Stimulated activated CD4-positive, alpha-beta T cell treated with anti-CD3 and anti-CD28 coated beads, Interleukin-4, amount 100 ng/mL, for 4 hours (primary cell): ENCODE measurements around the gene RAC3.

Experiments used
- DNase-seq, 2 experiments: peaks; one replicate each; pipeline ENCODE4 v3.0.0-alpha.2; 2020

RAC3 gene

DNA sequence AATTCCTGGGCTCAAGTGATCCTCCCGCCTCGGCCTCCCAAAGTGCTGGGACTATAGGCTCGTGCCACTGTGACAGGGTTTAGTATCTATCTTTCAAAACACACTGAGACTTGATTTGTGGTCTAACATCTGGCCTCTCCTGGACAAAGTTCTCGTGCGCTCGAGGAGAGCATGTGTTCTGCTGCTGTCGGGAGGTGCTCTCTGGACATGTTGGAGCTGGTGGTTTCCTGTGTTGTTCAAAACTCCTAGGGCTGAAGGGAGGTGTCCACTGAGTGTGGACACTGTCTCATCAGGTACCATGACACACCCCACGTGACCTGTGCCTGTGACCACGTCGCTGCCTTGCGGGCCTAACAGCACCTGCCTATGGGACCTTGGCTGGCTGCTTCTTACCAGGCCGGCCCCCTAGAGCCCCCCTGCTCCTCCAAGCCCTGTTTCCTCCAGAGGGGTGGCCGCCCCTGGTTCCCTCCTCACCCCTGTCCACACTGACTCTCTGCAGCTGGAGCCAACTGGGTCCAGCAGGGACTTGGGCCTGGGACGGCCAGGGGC lies 14.5 kb downstream of the RAC3 start:
- no peak for DNase-seq

DNA sequence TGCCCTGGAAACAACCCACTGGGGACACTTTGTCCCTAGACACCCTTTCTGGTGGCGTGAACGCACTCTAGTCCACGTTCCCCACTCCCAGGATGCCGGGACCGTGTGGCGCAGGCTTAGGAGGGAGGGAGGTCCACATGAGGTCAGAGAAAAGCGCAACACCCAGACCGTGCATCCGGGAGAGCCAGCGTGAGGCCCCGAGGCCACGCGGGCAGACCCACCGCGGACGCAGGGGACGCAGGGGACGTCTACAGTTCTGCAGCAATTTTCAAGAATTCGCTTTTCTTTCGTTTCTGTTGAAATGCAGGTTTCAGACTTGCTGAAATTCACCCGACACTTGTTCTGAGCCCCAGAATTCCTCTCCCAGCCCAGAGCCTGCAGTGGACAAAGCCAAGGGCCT lies 15.4 kb downstream of the RAC3 start:
- no peak for DNase-seq

DNA sequence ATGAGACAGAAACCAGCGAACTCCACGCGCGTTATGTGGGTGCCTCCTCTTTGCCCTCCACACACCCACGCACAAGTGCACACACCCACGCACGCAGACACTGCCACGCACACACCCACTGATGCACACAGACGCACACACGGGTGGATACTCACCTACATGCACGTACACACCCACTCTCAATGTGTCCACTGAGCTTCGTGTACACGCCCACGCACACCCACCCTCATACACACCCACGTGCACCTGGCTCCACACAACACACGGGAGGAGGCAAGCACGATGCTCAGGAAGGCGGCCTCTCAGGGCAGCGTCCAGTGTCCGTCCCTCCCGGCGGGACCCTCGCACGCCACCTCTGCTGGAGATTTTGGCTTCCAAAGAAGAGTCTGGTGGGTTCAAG lies 15.9 kb downstream of the RAC3 start:
- peak in 1 of 2 experiments; percentile 26 for DNase-seq

DNA sequence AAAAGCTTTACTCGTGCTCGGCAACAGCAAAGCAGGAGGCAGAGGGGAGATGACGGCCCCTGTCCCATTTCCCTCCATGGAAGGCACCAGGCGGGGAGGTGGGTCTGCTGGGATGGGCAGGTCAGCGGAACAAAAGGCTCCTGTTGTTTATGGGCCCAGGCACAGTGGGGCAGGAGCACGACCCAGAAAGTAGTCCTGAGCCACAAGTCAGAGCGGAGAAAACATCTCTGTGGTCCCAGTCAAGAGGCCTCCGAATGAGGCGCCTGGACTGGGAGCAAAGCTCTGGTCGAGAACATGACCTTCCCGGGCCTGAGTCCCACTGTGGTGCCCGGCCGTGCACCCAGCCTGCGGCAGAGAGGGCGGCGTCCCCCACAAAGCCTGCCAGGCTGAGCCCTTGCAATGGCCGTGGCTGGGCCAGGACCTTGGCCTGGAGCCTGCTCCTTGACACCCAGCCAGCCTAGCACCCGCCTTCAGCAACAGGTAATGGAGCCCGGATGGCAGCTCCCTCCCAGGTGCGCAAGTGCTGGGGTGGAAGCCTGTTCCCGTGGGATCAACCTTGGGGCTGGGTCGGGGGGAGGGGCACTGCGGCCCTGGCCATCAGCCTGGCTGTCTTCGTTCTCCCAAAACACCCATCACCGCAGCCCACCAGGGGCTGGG lies 16.6 kb downstream of the RAC3 start:
- no peak for DNase-seq

DNA sequence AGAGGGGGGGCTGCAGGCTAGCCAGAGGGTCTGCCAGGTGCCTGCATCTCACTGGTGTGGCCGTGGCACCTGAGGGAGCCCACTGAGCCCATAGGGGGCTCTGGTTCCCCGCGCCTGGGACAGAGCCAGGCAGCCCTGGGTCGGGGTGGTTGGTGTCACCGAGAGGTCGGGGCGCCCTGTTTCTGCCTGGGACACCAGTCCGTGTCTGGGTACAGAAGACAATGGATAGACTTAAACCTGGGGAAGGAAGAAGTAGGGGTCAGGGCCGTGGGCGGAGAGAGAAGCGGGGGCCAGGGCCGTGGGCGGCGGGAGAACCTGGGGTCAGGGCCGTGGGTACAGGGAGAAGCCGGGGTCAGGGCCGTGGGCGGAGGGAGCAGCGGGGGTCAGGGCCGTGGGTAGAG lies 17.1 kb downstream of the RAC3 start:
- DNase-seq, result no peak

DNA sequence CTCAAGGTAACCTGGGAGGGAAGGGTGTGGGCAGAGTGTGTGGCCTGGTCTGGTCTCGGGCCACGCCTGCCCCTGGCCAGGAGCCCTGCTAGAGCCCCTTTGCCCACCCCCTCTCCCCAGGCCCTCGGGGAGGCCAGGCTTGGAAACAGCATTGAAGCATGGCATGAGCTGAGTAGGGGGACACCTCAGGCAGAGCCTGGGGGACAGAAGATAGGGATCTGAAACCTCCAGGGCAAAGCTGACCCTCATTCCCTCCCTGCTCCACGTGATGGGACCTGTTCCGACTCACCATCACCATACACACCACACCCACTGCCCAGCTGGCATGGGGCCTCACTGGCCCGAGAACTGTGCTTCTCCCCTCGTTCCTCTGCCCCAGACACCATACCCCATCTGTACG lies 17.6 kb downstream of the RAC3 start:
- DNase-seq, result no peak

DNA sequence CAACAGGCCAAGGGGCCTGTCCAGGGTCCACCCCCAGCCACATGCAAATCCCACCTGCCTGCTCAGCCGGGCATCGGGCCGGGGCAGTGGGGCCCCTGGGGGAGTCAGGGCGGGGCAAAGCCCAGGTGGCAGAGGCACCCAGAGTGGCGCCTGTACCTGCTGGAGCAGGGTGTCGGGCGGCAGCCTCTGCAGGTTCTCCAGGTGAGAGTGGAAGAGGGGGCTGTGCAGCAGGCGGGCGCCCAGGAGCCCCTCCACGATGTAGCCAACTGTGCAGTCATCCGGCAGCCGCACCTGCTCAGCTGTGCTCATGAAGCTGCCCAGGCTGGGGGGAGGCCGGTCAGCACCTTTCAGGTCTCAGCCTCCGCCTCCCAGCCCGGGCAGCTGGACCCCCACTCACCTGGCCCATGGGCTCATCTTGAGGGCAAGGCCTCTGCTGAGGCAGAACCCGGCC lies 18.1 kb downstream of the RAC3 start:
- no peak for DNase-seq

DNA sequence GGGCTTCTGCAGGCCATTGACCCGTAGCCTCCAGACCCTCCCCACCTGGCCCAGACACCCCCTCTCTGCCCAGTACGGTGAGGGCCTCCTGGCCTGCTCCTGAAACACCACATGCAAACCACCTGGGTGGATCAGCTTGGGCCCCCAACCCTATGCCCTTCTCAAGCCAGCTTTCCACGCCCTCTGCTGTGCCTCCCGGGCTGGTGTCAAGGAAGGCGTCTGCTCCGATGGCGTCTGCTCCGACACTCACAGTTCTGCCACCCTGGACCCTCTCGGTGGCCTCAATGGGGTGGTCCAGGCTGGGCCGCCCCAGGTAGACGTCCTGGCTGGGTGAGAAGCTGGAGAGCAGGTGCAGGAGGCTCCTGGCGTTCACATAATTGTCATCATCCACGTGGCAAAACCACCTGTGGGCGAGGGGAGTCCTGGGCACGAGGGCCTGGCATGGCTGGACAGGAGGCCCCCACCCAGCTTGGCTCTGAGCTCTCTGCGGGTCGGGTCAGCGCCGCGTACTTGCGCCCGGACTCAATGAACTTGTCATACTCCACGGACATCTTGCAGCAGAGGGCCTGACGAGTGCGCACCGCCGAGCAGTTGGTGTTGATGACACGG lies 18.8 kb downstream of the RAC3 start:
- no peak for DNase-seq

DNA sequence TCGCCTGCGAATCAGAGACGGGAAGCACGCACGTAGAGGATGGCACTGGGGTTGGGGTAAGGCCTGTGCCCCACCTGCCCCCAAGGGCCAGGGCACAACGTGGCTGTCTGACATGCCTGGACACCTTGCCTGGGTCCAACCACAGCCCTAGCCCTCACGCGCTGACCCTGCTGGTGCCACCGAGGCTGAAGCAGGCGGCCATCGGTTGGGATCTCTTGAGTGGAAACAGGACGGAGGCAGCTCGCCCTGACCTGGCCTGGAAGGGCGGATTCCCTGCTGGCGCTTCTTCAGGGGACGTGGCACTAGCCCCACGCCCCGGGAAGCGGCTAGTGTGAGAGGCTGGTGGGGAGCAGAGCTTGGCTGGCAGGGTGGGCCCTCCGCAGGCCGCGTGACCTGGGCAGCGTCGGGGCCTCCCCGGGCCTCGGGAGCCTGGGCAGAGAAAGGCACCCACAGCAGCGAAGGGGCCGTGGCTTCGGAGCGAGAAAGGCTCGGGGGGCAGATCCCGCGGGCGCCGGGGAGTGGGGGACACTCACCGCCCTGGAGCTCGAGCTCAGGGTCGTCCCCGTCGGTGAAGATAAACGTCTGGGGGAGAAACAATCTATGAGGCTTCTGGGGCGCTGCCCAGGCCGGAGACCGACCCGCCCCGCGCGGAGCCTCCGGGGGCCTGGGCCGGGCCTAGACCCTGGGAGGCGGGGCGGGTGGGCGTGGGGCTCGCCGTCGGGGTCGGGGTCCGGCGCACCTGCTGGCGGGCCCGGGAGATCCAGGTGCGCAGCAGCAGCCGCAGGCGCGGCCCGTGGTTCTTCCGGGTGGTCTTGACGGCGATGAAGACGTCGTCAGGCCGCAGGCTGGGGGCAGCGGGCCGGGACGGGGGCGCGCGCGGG lies 19.5 kb downstream of the RAC3 start:
- no peak for DNase-seq

DNA sequence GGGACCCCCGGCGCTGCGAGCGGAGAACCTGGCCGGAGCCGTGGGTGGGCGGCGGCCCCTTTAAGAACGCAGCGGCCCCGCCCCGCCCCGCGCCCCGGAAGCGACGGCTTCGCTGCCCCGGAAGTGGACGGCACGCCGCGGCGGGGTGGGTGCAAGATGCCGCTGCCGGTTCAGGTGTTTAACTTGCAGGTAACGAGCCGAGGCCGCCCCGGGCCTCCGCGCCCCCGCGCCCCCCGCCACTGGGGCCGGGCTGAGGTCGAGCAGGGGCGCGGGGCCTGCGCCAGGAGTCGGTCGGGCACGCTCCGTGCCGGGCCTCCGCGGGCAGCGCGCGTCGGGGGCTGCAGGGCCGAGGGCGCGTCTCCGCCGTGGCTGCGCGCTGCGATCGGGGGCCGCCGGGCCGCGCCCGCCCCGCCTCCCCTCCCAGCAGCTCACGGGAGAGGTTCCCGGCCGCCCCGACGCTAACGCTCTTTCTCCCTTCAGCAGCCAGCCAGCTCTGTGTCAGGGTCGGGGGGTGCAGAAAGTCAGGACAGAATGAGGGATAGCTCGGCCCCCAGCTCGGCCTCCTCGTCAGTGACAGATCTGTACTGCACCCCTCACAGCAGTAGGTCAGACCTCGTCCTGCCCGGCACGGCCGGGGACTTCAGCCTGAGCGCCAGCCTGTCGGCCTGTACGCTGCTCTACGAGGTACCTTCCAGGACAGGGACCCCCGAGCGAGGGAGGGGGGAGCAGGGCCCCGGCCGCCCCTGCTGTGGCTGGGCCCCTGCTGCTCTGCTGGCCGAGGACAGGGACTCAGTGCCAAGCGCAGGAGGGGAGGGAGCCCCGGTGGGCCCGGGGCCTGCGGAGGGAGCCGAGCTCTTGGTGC lies 20.5 kb downstream of the RAC3 start, which contains the start of the genes GPS1 and RFNG:
Gene GPS1, plus strand, starts transcription at position 123 of the 862 bp plus-strand sequence. Its CDS starts 34 bp downstream, at position 157.
Gene RFNG, minus strand, starts transcription at position 36 of the 862 bp plus-strand sequence. CDS start 45 bp downstream, outside the sequence.
- peak; percentile 78 to 88 for DNase-seq

DNA sequence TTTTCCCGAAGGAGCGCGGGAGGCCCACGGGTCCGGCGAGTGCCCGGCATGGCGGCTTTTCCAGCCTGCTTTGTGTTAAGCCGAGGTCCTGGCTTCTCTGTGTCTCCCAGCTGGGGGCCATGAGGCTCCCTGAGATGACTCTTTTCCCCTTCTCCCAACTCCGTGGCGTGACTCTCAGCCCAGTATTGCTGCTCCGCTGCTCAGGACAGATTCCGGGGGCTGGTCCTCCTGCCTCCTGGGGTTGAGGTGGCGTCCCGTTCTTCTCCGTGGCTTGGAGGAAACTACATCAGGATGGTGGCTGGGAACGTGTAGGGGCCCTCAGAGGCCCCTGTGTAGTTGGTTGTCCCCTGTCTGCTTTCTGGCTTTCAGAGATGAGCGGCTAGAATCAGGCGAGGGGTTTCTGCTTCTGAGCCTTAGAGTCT lies 21.2 kb downstream of the RAC3 start:
- no peak for DNase-seq

DNA sequence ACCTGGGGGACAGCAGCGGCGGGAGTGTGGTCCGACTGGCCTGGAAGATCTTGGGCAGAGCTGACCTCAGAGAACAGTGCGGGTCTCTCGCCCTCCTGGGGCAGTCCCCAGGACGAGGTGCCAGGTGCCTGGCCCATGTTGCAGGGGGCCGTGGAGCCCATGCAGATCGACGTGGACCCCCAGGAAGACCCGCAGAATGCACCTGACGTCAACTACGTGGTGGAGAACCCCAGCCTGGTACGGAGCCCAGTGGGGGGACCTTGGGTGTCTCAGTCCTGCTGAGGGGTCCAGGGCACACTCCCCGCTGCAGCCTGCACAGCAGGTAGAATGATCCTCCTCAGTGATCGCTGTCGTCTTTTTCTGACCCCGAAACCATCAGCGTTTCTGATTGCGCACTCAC lies 21.7 kb downstream of the RAC3 start:
- no peak for DNase-seq

DNA sequence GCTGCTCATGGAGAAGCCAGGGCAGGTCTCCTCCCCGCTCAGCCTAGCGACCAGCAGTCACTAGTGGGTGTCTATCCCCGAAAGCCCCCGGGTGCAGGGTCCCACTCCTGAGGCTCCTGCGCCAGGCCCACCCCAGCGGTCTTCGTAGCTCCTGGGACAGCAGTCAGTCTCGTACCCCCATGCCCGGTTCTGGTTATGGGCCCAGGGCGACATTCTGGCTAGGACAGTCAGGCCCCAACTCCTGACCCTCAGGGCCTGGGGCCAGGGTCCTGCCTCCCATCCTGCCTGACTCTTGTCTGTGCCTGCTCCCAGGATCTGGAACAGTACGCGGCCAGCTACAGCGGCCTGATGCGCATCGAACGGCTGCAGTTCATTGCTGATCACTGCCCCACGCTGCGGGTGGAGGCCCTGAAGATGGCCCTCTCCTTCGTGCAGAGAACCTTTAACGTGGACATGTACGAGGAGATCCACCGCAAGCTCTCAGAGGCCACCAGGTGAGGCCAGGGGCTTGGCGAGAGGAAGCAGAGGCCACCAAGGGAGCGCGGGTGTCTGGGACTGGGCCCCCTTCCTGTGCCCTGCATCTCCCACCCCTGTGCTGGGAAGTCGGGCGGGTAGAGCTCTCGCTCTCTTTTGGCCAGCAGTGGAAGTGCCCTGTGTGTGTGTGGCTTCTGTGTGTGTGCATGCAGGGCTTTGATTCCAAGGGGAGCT lies 22.2 kb downstream of the RAC3 start:
- DNase-seq, result no peak

DNA sequence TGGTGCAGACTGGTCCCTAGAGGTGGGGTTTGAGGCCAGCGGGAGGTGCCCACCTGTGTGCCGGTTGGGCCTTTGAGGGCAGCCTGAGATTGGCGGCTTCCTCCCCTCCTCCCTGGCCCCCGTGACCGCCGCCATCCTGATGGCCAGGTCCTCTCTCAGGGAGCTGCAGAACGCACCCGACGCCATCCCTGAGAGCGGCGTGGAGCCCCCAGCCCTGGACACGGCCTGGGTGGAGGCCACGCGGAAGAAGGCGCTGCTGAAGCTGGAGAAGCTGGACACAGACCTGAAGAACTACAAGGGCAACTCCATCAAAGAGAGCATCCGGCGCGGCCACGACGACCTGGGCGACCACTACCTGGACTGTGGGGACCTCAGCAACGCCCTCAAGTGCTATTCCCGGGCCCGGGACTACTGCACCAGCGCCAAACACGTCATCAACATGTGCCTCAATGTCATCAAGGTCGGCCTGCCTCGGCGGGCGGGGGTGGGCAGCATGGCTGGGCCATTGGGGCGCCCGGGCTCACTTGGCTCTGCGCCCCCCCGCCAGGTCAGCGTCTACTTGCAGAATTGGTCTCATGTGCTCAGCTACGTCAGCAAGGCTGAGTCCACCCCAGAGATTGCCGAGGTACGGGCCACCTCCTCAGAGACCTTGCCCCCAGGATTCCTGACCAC lies 23.0 kb downstream of the RAC3 start:
- DNase-seq, result no peak

DNA sequence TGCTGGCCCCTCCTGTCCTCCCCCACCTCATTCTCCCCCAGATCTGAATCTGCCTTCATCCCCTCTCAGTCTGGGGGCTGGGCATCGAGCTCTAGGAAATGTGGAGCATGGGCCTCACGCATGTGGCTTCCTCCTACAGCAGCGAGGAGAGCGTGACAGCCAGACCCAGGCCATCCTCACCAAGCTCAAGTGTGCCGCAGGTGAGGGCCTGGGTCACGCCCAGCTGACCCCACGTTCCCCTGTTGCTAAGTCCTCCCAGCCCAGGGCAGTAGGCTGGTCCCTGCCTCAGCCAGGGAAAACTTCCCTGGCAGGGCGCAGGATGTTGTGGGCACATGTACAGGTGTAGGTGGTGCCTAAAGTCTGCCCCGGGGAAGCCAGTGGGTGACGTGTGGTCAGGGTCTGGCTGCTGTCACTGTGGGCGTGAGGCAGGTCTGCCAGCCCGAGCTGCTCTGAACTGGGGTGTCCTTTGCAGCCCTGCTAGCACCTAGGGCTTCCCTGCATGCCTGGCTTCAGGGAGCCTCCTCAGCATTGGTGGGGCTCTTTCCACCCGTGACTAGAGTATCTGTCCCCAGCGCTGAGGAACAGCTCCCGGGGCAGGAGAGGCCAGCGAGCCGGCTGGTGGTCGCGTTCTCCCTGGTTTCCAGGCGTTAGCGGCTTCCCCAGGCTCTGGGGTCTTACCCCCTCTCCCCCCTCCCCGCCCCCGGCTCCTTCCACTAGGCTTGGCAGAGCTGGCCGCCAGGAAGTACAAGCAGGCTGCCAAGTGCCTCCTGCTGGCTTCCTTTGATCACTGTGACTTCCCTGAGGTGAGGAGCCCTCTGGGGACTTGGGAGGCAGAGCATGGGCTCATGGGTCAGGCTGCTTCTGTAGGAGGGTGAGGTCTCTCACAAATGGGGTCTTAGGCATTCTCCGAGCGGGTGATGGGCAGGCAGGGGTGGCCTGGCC lies 23.8 kb downstream of the RAC3 start:
- no peak for DNase-seq

DNA sequence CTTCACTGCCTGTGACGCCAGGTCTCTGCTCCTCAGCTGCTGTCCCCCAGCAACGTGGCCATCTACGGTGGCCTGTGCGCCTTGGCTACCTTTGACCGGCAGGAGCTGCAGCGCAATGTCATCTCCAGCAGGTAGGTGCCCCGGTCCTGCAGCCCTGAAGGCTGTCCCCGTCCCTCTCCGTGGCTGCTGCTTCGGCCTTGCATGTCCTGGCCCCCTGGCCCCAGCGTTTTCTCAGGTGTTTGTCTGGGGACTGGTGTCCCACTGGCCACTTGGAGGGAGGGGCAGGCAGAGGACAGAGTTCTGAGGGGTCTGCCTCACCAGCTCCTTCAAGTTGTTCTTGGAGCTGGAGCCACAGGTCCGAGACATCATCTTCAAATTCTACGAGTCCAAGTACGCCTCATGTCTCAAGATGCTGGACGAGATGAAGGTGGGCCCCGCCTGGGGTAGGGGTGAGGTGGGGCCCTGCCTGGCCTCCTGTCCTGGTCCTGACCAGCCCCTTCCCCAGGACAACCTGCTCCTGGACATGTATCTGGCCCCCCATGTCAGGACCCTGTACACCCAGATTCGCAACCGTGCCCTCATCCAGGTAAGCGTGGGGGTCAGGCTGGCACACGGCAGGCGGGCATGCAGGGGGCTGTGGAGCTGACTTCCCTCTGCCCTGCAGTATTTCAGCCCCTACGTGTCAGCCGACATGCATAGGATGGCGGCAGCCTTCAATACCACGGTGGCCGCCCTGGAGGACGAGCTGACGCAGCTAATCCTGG lies 24.7 kb downstream of the RAC3 start:
- no peak for DNase-seq

DNA sequence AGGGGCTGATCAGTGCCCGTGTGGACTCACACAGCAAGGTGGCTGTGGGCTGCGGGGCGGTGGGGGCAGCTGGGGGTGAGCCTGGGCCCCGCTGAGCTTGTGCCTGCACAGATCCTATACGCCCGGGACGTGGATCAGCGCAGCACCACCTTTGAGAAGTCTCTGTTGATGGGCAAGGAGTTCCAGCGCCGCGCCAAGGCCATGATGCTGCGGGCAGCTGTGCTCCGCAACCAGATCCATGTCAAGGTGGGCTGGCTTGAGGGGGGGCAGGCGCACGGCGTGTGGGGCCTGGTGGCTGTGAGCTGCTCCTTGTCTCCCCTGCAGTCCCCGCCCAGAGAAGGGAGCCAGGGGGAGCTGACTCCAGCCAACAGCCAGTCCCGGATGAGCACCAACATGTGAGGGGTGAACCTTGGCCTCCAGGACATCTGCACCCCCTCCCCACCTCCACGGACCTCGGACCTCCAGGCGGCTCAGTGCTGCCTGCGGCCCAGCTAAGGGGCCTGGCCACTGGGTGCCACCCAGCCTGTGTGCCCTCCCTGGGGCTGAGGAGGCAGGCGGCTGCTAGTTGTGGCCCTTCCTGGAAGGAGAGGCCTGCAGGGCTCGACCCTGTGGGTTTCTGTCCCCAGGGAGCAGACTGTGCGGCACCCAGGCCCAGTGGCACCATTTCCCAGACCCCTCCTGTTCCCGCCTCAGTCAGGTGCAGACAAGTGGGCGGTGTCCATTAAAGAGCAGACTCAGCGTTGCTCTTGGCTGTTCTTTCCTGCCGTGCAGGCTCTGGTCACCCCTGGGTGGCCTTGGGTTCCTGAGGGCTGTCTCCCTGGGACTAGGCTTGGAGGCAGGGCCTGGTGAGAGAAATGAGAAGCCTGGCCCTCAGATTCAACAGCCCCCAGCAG lies 25.5 kb downstream of the RAC3 start:
- no peak for DNase-seq
